GM19468 (cell line): Measurements from ENCODE around the gene NSFL1C.

Experiments used
- ATAC-seq: cut with Tn5 transposase; IDR thresholded peaks from one replicate; pipeline ENCODE4 v1.9.1; 2021; ENCODE audit warnings: mild to moderate bottlenecking, moderate library complexity, moderate number of reproducible peaks; ENCODE audit not compliant: unreplicated experiment; ENCODE audit errors: extremely low read depth

NSFL1C gene

GRCh38 chr20:1463971-1464570 lies 2.6 kb downstream of the NSFL1C start:
- no peak for ATAC-seq

- no peak for ATAC-seq
Observed at GRCh38 chr20:1462834-1463233, 3.8 kb downstream of the NSFL1C start.

GRCh38 chr20:1462001-1462400 lies 4.6 kb downstream of the NSFL1C start:
- no peak for ATAC-seq

- ATAC-seq, result no peak
Observed at GRCh38 chr20:1460275-1460674, 6.4 kb downstream of the NSFL1C start.

- no peak for ATAC-seq
Observed at GRCh38 chr20:1457992-1458391, 8.7 kb downstream of the NSFL1C start.

- ATAC-seq, result no peak
Observed at GRCh38 chr20:1456300-1456699, 10.3 kb downstream of the NSFL1C start.

GRCh38 chr20:1450926-1451491 lies 15.6 kb downstream of the NSFL1C start:
- ATAC-seq, result no peak

- no peak for ATAC-seq
Observed at GRCh38 chr20:1449370-1449769, 17.3 kb downstream of the NSFL1C start.

GRCh38 chr20:1448081-1448620 lies 18.5 kb downstream of the NSFL1C start:
- ATAC-seq, result no peak

GRCh38 chr20:1446536-1446935 lies 20.1 kb downstream of the NSFL1C start:
- no peak for ATAC-seq

GRCh38 chr20:1443085-1443484 lies 23.6 kb downstream of the NSFL1C start:
- ATAC-seq, result no peak

GRCh38 chr20:1442304-1442703 lies 24.3 kb downstream of the NSFL1C start:
- no peak for ATAC-seq

GRCh38 chr20:1441133-1441532 lies 25.5 kb downstream of the NSFL1C start:
- ATAC-seq, result no peak

- ATAC-seq, result no peak
Observed at GRCh38 chr20:1440024-1440423, 26.6 kb downstream of the NSFL1C start.

- ATAC-seq, result no peak
Observed at GRCh38 chr20:1438361-1438760, 28.3 kb downstream of the NSFL1C start.

GRCh38 chr20:1437235-1437904 lies 29.3 kb downstream of the NSFL1C start:
- no peak for ATAC-seq

- no peak for ATAC-seq
Observed at GRCh38 chr20:1436263-1436662, 30.4 kb downstream of the NSFL1C start.

GRCh38 chr20:1435337-1435699 lies 31.3 kb downstream of the NSFL1C start:
- ATAC-seq, result no peak

- ATAC-seq, result peak; percentile 71
Observed at GRCh38 chr20:1434571-1435336, 31.9 kb downstream of the NSFL1C start.

GRCh38 chr20:1431158-1431557 lies 35.5 kb downstream of the NSFL1C start:
- no peak for ATAC-seq

GRCh38 chr20:1430004-1430451 lies 36.6 kb downstream of the NSFL1C start:
- no peak for ATAC-seq
